ENCODE data around the gene SYNPO2. TPM values are rescaled to one million over a fixed set of nuclear protein-coding genes. Genes with fewer than 3 reads are reported as not detected.
"Not testable (repeated sequence)": the region's sequence is repeated elsewhere in the genome, so short reads cannot be mapped to it uniquely, and the experiment has no call there.

SYNPO2 gene
- total RNA-seq, 5 donors from 2014 or later (not counting 1 experiment from before 2014, with no cell fraction given) = 0.21 to 1.6 (median 1.2) TPM

DNA sequence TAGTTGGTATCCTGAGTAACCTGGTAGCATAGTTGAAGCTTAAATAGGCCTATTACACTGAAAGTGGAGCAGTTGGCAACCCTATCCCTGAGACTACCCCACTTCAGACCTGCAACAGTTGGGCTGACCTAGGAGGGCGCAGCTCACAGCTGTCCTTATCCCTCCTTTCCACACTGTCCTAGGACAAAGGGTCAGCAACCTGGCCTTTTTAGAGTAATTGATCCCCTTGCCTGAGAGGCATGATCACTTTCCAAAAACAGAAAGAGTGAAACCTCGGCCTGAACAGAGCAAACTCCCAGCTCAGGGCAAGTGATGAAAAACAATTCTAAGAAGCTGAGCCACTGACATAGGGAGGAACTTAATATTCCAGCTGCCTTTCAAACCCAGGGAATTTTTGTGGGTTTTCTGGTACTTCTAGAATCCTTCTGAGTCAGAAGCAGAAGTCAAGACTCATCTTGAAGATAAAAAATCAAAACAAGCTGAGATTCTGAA lies 152.1 kb downstream of the SYNPO2 start:
- Mint-ChIP-seq H3K4me1 (peaks cover 0 to 6% (median 4%) of the 10 kb centered on the region in 3 donors), H3K4me3 (no peak overlapping the region), H3K36me3 (no peaks in the 10 kb centered on the region), H3K9me3 (no peaks in the 10 kb centered on the region), H3K27me3 (peaks cover 0 to 2% of the 10 kb centered on the region in 2 donors), H3K27ac (no peak overlapping the region)
- no peaks in the 10 kb centered on the region for H3K4me1 ChIP-seq (ENCODE audit: control insufficient read depth in 1 of 2, extremely low read depth in 1 of 2, insufficient read depth in 2 of 2, low read length in 2 of 2)
- no peak overlapping the region for H3K27ac ChIP-seq (ENCODE audit: low read length)
- H3K36me3 ChIP-seq (ENCODE audit: control insufficient read depth in 2 of 2, extremely low read depth in 1 of 2, insufficient read depth in 1 of 2, low read length in 1 of 2) = no peaks in the 10 kb centered on the region
- ChIA-PET CTCF (interaction anchor here (0.5 to 4.2 kb wide), 21 partner anchors 9 to 455 kb away, joined by 3 to 28 read pairs (median 3); no protein-coding TSS in a partner anchor), POLR2A (interaction anchor here in 1 of 2 donors (0.6 kb wide), 1 partner anchor 54 kb away, joined by 3 read pairs; no protein-coding TSS in a partner anchor)
- 100% methylated on average over 1 of the region's 2 CpGs for WGBS (ENCODE audit: insufficient coverage)
- no peaks in the 10 kb centered on the region for H3K9me3 ChIP-seq
- no peak overlapping the region for H3K4me3 ChIP-seq (ENCODE audit: control insufficient read depth in 1 of 2, extremely low read depth in 1 of 2, low read length in 1 of 2)
- ATAC-seq (replicated peaks in 1 of 4) (no peak), DNase-seq (no peak)
- no peaks in the 10 kb centered on the region for H3K27me3 ChIP-seq (replicated peaks in 1 of 2; ENCODE audit: control insufficient read depth in 2 of 2, extremely low read depth in 1 of 2, insufficient read depth in 2 of 2, low read length in 1 of 2)

GRCh38 chr4:119041396-119041795 lies 152.7 kb downstream of the SYNPO2 start:
- Histone ChIP-seq H3K36me3 (ENCODE audit: control insufficient read depth in 2 of 2, extremely low read depth in 1 of 2, insufficient read depth in 1 of 2, low read length in 1 of 2) (no peaks in the 10 kb centered on the region), H3K4me3 (ENCODE audit: control insufficient read depth in 1 of 2, extremely low read depth in 1 of 2, low read length in 1 of 2) (no peak overlapping the region), H3K4me1 (ENCODE audit: control insufficient read depth in 1 of 2, extremely low read depth in 1 of 2, insufficient read depth in 2 of 2, low read length in 2 of 2) (no peaks in the 10 kb centered on the region), H3K27me3 (replicated peaks in 1 of 2; ENCODE audit: control insufficient read depth in 2 of 2, extremely low read depth in 1 of 2, insufficient read depth in 2 of 2, low read length in 1 of 2) (no peaks in the 10 kb centered on the region), H3K27ac (ENCODE audit: low read length) (no peak overlapping the region), H3K9me3 (no peaks in the 10 kb centered on the region)
- DNase-seq (no peak), ATAC-seq (replicated peaks in 1 of 4) (no peak)
- no CpG with 5 or more reads among the region's 2 CpGs for WGBS (ENCODE audit: insufficient coverage)
- Mint-ChIP-seq H3K4me3 (no peak overlapping the region), H3K27ac (no peak overlapping the region), H3K9me3 (no peaks in the 10 kb centered on the region), H3K4me1 (peaks cover 0 to 6% (median 4%) of the 10 kb centered on the region in 3 donors), H3K36me3 (no peaks in the 10 kb centered on the region), H3K27me3 (peaks cover 0 to 2% of the 10 kb centered on the region in 2 donors)
- CTCF ChIA-PET = interaction anchor here (0.6 to 4.2 kb wide), 20 partner anchors 10 to 413 kb away, joined by 3 to 28 read pairs (median 3); a partner anchor contains a TSS
- POLR2A ChIA-PET = no interaction called here

DNA sequence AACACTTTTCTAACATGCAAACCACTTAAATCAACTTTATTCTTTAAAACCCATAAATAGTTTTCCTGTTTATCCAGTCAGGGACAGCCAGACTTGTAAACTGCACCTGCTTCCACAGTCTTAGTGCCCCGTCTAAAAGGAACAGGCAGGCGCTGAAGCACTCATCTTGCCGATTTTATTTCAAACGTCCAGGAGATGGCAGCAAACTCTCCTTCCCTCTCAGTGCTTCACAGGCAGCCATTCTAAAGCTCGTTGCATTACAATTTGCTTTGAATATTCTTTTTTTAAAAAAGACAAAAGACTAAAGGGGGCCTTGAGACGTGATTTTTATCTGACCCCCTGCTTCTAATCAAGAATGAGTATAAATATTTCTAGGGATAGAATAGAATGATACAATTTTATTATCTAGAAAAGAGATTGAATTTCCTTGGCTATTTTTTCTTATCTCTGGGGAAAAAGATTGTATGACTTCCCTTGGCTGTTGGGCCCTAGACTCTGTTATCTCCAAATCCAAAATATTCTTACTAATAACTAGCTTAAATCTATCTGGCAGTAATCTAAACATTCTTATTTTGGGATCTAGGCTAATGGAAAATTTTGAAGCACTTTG lies 153.4 kb downstream of the SYNPO2 start:
- H3K36me3 Mint-ChIP-seq = no peaks in the 10 kb centered on the region

DNA sequence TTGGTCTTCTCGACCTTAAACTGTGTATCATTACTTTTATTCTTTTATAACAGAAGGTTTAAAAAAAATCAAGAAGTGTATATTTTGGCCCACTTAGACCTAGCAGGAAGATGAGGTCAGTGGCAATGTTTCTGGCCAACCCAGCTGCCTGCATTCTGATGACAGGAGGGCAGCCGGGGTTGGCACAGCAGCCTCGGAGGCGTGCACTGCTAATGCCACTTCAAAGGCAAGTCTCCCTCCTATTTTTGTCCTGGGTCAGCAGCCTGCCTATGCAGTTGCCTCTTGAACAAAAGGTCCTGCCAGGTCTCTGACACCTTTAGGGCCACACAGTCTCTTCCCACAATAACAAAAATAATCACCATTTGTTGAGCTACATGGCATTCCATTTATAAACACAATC lies 157.6 kb downstream of the SYNPO2 start:
- Mint-ChIP-seq H3K9me3 (no peaks in the 10 kb centered on the region), H3K27ac (no peak overlapping the region), H3K27me3 (peaks cover 7 to 15% of the 10 kb centered on the region in 2 donors), H3K4me1 (peaks cover 0 to 6% (median 4%) of the 10 kb centered on the region in 3 donors), H3K36me3 (no peaks in the 10 kb centered on the region), H3K4me3 (no peak overlapping the region)
- 49% methylated on average over 3 of the region's 4 CpGs for WGBS (ENCODE audit: insufficient coverage)
- Histone ChIP-seq H3K9me3 (no peaks in the 10 kb centered on the region), H3K4me1 (ENCODE audit: control insufficient read depth in 1 of 2, extremely low read depth in 1 of 2, insufficient read depth in 2 of 2, low read length in 2 of 2) (no peaks in the 10 kb centered on the region), H3K36me3 (ENCODE audit: control insufficient read depth in 2 of 2, extremely low read depth in 1 of 2, insufficient read depth in 1 of 2, low read length in 1 of 2) (no peaks in the 10 kb centered on the region), H3K4me3 (ENCODE audit: control insufficient read depth in 1 of 2, extremely low read depth in 1 of 2, low read length in 1 of 2) (no peak overlapping the region), H3K27me3 (replicated peaks in 1 of 2; ENCODE audit: control insufficient read depth in 2 of 2, extremely low read depth in 1 of 2, insufficient read depth in 2 of 2, low read length in 1 of 2) (no peaks in the 10 kb centered on the region), H3K27ac (ENCODE audit: low read length) (no peak overlapping the region)
- POLR2A ChIA-PET = no interaction called here
- no peak for DNase-seq
- CTCF ChIA-PET = no interaction called here
- no peak for ATAC-seq (replicated peaks in 1 of 4)

More for the DNA sequence above, 153.4 kb downstream of the SYNPO2 start:
- POLR2A ChIA-PET = interaction anchor here in 1 of 2 donors (0.6 kb wide), 1 partner anchor 255 kb away, joined by 3 read pairs; no protein-coding TSS in a partner anchor
- peak in 31 of 35 experiments; percentile 13 to 84 (median 39) for DNase-seq
- H3K27me3 ChIP-seq (replicated peaks in 1 of 2; ENCODE audit: control insufficient read depth in 2 of 2, extremely low read depth in 1 of 2, insufficient read depth in 2 of 2, low read length in 1 of 2) = no peaks in the 10 kb centered on the region
- CTCF ChIA-PET = interaction anchor here (0.5 to 4.2 kb wide), 22 partner anchors 8 to 468 kb away, joined by 3 to 28 read pairs (median 3); a partner anchor contains a TSS
- Mint-ChIP-seq H3K4me1 (peaks cover 0 to 6% (median 4%) of the 10 kb centered on the region in 3 donors), H3K4me3 (no peak overlapping the region), H3K27me3 (peaks cover 0 to 2% of the 10 kb centered on the region in 2 donors), H3K9me3 (no peaks in the 10 kb centered on the region), H3K27ac (no peak overlapping the region)
- H3K36me3 ChIP-seq (ENCODE audit: control insufficient read depth in 2 of 2, extremely low read depth in 1 of 2, insufficient read depth in 1 of 2, low read length in 1 of 2) = no peaks in the 10 kb centered on the region
- ATAC-seq (replicated peaks in 1 of 4) = peak; percentile 75 to 91 (median 84)
- no peak overlapping the region for H3K4me3 ChIP-seq (ENCODE audit: control insufficient read depth in 1 of 2, extremely low read depth in 1 of 2, low read length in 1 of 2)
- 0% methylated on average over 1 of the region's 6 CpGs for WGBS (ENCODE audit: insufficient coverage)
- H3K27ac ChIP-seq (ENCODE audit: low read length) = no peak overlapping the region
- no peaks in the 10 kb centered on the region for H3K4me1 ChIP-seq (ENCODE audit: control insufficient read depth in 1 of 2, extremely low read depth in 1 of 2, insufficient read depth in 2 of 2, low read length in 2 of 2)
- no peaks in the 10 kb centered on the region for H3K9me3 ChIP-seq

DNA sequence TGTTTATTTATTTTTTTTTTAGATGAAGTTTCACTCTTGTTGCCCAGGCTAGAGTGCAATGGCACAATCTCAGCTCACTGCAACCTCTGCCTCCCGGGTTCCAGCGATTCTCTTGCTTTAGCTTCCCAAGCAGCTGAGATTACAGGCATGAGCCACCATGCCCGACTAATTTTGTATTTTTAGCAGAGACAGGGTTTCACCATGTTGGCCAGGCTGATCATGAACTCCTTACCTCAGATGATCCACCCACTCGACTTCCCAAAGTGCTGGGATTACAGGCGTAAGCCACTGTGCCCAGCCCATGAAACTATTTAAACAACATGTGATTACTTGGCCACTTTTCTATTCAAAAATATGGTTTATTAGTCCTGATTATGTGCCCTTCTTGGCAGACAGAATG lies 158.4 kb downstream of the SYNPO2 start:
- H3K36me3 Mint-ChIP-seq; H3K4me3 Mint-ChIP-seq; H3K27me3 ChIP-seq (replicated peaks in 1 of 2; ENCODE audit: control insufficient read depth in 2 of 2, extremely low read depth in 1 of 2, insufficient read depth in 2 of 2, low read length in 1 of 2); H3K27ac ChIP-seq (ENCODE audit: low read length); ATAC-seq (replicated peaks in 1 of 4); H3K4me3 ChIP-seq (ENCODE audit: control insufficient read depth in 1 of 2, extremely low read depth in 1 of 2, low read length in 1 of 2); H3K36me3 ChIP-seq (ENCODE audit: control insufficient read depth in 2 of 2, extremely low read depth in 1 of 2, insufficient read depth in 1 of 2, low read length in 1 of 2); H3K4me1 ChIP-seq (ENCODE audit: control insufficient read depth in 1 of 2, extremely low read depth in 1 of 2, insufficient read depth in 2 of 2, low read length in 2 of 2); H3K27ac Mint-ChIP-seq; CTCF ChIA-PET; H3K9me3 ChIP-seq; POLR2A ChIA-PET; DNase-seq; H3K4me1 Mint-ChIP-seq; H3K9me3 Mint-ChIP-seq: not testable (repeated sequence)
- H3K27me3 Mint-ChIP-seq = peaks cover 7 to 15% of the 10 kb centered on the region in 2 donors
- WGBS (ENCODE audit: insufficient coverage) = 93% methylated on average over 3 of the region's 5 CpGs

GRCh38 chr4:119048446-119048845 lies 159.8 kb downstream of the SYNPO2 start:
- Mint-ChIP-seq H3K9me3 (no peaks in the 10 kb centered on the region), H3K27me3 (peaks cover 5 to 15% of the 10 kb centered on the region in 2 donors), H3K36me3 (no peaks in the 10 kb centered on the region), H3K27ac (no peak overlapping the region), H3K4me1 (no peaks in the 10 kb centered on the region), H3K4me3 (no peak overlapping the region)
- H3K4me1 ChIP-seq (ENCODE audit: control insufficient read depth in 1 of 2, extremely low read depth in 1 of 2, insufficient read depth in 2 of 2, low read length in 2 of 2) = no peaks in the 10 kb centered on the region
- no peak overlapping the region for H3K27ac ChIP-seq (ENCODE audit: low read length)
- H3K27me3 ChIP-seq (replicated peaks in 1 of 2; ENCODE audit: control insufficient read depth in 2 of 2, extremely low read depth in 1 of 2, insufficient read depth in 2 of 2, low read length in 1 of 2) = no peaks in the 10 kb centered on the region
- ATAC-seq (replicated peaks in 1 of 4) (no peak), DNase-seq (no peak)
- H3K9me3 ChIP-seq = no peaks in the 10 kb centered on the region
- no peaks in the 10 kb centered on the region for H3K36me3 ChIP-seq (ENCODE audit: control insufficient read depth in 2 of 2, extremely low read depth in 1 of 2, insufficient read depth in 1 of 2, low read length in 1 of 2)
- POLR2A ChIA-PET = no interaction called here
- no peak overlapping the region for H3K4me3 ChIP-seq (ENCODE audit: control insufficient read depth in 1 of 2, extremely low read depth in 1 of 2, low read length in 1 of 2)
- CTCF ChIA-PET = interaction anchor here in 1 of 2 donors (1.1 kb wide), 1 partner anchor 236 kb away, joined by 3 read pairs; no protein-coding TSS in a partner anchor

Data from T-cell (primary cell).